ENCODE measurements around the gene RGPD6. TPM values are rescaled to one million over a fixed set of nuclear protein-coding genes. Genes with fewer than 3 reads are reported as not detected.
"Not testable (repeated sequence)": the region's sequence is repeated elsewhere in the genome, so short reads cannot be mapped to it uniquely, and the experiment has no call there.

RGPD6 gene
- total RNA-seq, 3 donors from 2014 or later: 28.3 to 41.6 (median 29.7) TPM

- ATAC-seq: peak; percentile 69
- H3K9me3 ChIP-seq; intact Hi-C loops (cut with DNase I, micrococcal nuclease); H3K4me3 ChIP-seq; H3K36me3 ChIP-seq (ENCODE audit: low read depth); H3K4me1 ChIP-seq (ENCODE audit: low read depth); DNase-seq: not testable (repeated sequence)
These were observed 104.6 kb downstream of the RGPD6 start, which contains the start of gene LIMS4 for GRCh38 chr2:110472171-110473058. Gene LIMS4 (minus strand): TSS chr2:110472816. CDS start chr2:110472778, 38 bp downstream.

- H3K4me1 ChIP-seq (ENCODE audit: low read depth); intact Hi-C loops (cut with DNase I, micrococcal nuclease); DNase-seq; H3K4me3 ChIP-seq; H3K9me3 ChIP-seq; H3K36me3 ChIP-seq (ENCODE audit: low read depth); ATAC-seq: not testable (repeated sequence)
These were observed 108.1 kb downstream of the RGPD6 start for GRCh38 chr2:110468921-110469320.

- intact Hi-C loops (cut with DNase I, micrococcal nuclease); H3K36me3 ChIP-seq (ENCODE audit: low read depth); H3K4me1 ChIP-seq (ENCODE audit: low read depth); H3K4me3 ChIP-seq; H3K9me3 ChIP-seq; DNase-seq: not testable (repeated sequence)
- ATAC-seq: peak; percentile 56
These were observed 111.7 kb downstream of the RGPD6 start for GRCh38 chr2:110465312-110465711.

Other genes with a start within 250 kb of the RGPD6 start
- 1 to 10 TPM in 1 of 3 donors, under 1 TPM in 2; 0.65 to 1.4 (median 0.93) TPM for gene LIMS4, start 104.4 kb downstream of the RGPD6 start, total RNA-seq
- gene BUB1, start 100.8 kb upstream of the RGPD6 start, total RNA-seq: 10 to 100 TPM in 1 of 3 donors, 1 to 10 TPM in 2; 2.3 to 18.6 (median 4.1) TPM
- gene ACOXL, start 155.4 kb upstream of the RGPD6 start, total RNA-seq: 1 to 10 TPM in 1 of 3 donors, under 1 TPM in 2; 0.51 to 1.2 (median 0.87) TPM